A673 (cell line): Measurements from ENCODE around the gene TRPM2. TPM values are rescaled to one million over a fixed set of nuclear protein-coding genes. Genes with fewer than 3 reads are reported as not detected.

Experiments
- BruUV-seq: library from RNA; stranded (reverse); fragments of 400-500 nt; replicated peaks from 2 replicates; lab custom pipeline; 2021; lab: Mats Ljungman, UMichigan
- CTCF ChIA-PET: fragments of 300-600 bp; sonication (Branson Sonifier 250); formaldehyde crosslinking; loops from one replicate; lab custom pipeline; 2022; ENCODE audit warnings: antibody characterized with exemption; lab: Charles Lee
- POLR2A ChIA-PET: fragments of 300-600 bp; sonication (Branson Sonifier 250); formaldehyde crosslinking; loops from one replicate; lab custom pipeline; 2022; ENCODE audit warnings: antibody characterized with exemption; ENCODE audit not compliant: low non-redundant PET; lab: Charles Lee
- DNase-seq: peaks from one replicate; pipeline ENCODE4 v3.0.0-alpha.2; 2015; ENCODE audit warnings: low spot score
- H3K27ac ChIP-seq: fragments of 200-600 bp; sonication (generic); 2 replicates; pipeline ENCODE4 v1.5.1; 2016; ENCODE audit warnings: mixed run types, low read depth, mild to moderate bottlenecking, mixed read lengths, antibody characterized with exemption, low read length; ENCODE audit not compliant: poor library complexity, severe bottlenecking
- H3K27me3 ChIP-seq: fragments of 200-600 bp; sonication (generic); replicated peaks from 2 replicates; pipeline ENCODE4 v1.6.1; 2017; ENCODE audit warnings: mixed run types, low read depth, mild to moderate bottlenecking, mixed read lengths, antibody characterized with exemption, low read length; ENCODE audit not compliant: insufficient read depth, poor library complexity
- H3K36me3 ChIP-seq: fragments of 200-600 bp; sonication (generic); 2 replicates; pipeline ENCODE4 v1.6.1; 2016; ENCODE audit warnings: mixed run types, mild to moderate bottlenecking, mixed read lengths, antibody characterized with exemption, low read length; ENCODE audit not compliant: insufficient read depth, poor library complexity, severe bottlenecking
- H3K4me1 ChIP-seq: fragments of 200-600 bp; sonication (generic); 2 replicates; pipeline ENCODE4 v1.6.1; 2017; ENCODE audit warnings: mixed run types, mild to moderate bottlenecking, mixed read lengths, antibody characterized with exemption, low read length; ENCODE audit not compliant: insufficient read depth, poor library complexity, severe bottlenecking
- H3K4me3 ChIP-seq: fragments of 200-600 bp; sonication (generic); 2 replicates; pipeline ENCODE4 v1.5.1; 2016; ENCODE audit warnings: low read depth, mixed run types, mild to moderate bottlenecking, mixed read lengths, low read length; ENCODE audit not compliant: poor library complexity, severe bottlenecking
- H3K9me3 ChIP-seq: fragments of 200-600 bp; sonication (generic); 2 replicates; pipeline ENCODE4 v1.6.1; 2016; ENCODE audit warnings: mixed run types, low read depth, mild to moderate bottlenecking, mixed read lengths, antibody characterized with exemption, low read length; ENCODE audit not compliant: poor library complexity, severe bottlenecking
- EZH2 ChIP-seq: fragments of 200-600 bp; sonication (generic); IDR thresholded peaks from 2 replicates; pipeline ENCODE4 v1.6.1; 2017; ENCODE audit warnings: borderline replicate concordance, low read depth, mild to moderate bottlenecking, mixed read lengths, antibody characterized with exemption, low read length; ENCODE audit not compliant: poor library complexity, severe bottlenecking
- intact Hi-C: fragments of 100-400 bp; cut with micrococcal nuclease; formaldehyde crosslinking; loops from one replicate; pipeline ENCODE4 v1.10.0; 2022; ENCODE audit not compliant: unreplicated experiment
- total RNA-seq: library from RNA; stranded (reverse); gene quantifications from 2 replicates; pipeline ENCODE4 v1.2.3, GENCODE V29; 2021
- TF ChIP-seq, protein P1 (sequence below): fragments of 300-800, 200-600 bp; sonication (generic); conservative IDR thresholded peaks from 2 replicates; pipeline ENCODE4 v1.5.1; 2017; ENCODE audit warnings: low read depth, mild to moderate bottlenecking, antibody characterized with exemption, low read length, moderate library complexity, mixed read lengths

Gene TRPM2
- total RNA-seq, 1 experiment from 2014 or later, result 0.21 TPM

DNA sequence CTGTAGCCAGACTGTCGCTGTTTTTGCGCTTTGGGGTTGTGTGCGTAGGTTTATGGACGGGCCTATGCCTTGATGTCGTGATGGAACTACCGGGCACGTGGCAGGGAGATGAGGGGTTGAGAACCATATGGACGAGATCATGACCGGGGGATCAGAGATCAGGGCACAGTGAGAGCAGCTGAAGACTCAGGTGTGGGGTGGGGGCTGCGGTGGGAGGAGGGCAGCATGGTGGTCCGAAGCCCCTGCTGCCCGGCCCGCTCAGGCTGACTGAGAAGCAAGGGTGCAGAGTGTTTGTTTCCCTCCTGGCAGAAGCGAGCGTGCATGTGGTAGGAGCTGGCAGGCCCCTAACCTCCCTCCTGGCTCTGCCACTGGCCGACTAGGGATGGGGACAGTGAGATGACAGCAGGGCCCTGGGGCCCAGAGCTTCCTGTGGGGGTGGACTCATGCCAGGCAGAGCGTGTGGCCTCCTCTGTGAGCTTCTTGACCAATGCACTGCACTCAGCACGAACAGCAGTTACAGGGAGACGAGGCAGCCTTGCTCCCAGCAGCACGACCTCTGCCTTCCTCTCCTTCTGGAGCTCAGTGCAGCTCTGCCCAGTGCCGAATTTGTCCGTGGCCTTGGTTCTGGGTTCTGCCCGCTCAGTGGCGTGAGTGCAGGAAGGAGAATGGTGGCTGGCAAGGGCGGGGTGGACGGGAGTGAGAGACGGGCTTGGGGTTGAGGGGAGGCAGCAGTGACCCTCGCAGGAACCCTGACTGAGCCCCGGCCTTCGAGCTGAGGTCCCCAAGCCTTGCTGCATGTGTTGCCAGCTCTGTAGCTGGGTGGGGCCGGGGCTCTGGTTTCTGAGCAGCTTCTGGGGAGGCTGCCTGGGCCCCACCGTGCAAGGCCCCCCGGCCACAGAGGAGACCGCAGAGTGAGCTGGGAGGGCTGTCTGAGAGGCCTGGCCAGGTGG lies 79.7 kb downstream of the TRPM2 start:
- no peak for TF ChIP-seq EZH2
- TF ChIP-seq, protein P1, sequence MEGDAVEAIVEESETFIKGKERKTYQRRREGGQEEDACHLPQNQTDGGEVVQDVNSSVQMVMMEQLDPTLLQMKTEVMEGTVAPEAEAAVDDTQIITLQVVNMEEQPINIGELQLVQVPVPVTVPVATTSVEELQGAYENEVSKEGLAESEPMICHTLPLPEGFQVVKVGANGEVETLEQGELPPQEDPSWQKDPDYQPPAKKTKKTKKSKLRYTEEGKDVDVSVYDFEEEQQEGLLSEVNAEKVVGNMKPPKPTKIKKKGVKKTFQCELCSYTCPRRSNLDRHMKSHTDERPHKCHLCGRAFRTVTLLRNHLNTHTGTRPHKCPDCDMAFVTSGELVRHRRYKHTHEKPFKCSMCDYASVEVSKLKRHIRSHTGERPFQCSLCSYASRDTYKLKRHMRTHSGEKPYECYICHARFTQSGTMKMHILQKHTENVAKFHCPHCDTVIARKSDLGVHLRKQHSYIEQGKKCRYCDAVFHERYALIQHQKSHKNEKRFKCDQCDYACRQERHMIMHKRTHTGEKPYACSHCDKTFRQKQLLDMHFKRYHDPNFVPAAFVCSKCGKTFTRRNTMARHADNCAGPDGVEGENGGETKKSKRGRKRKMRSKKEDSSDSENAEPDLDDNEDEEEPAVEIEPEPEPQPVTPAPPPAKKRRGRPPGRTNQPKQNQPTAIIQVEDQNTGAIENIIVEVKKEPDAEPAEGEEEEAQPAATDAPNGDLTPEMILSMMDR, result no peak

DNA sequence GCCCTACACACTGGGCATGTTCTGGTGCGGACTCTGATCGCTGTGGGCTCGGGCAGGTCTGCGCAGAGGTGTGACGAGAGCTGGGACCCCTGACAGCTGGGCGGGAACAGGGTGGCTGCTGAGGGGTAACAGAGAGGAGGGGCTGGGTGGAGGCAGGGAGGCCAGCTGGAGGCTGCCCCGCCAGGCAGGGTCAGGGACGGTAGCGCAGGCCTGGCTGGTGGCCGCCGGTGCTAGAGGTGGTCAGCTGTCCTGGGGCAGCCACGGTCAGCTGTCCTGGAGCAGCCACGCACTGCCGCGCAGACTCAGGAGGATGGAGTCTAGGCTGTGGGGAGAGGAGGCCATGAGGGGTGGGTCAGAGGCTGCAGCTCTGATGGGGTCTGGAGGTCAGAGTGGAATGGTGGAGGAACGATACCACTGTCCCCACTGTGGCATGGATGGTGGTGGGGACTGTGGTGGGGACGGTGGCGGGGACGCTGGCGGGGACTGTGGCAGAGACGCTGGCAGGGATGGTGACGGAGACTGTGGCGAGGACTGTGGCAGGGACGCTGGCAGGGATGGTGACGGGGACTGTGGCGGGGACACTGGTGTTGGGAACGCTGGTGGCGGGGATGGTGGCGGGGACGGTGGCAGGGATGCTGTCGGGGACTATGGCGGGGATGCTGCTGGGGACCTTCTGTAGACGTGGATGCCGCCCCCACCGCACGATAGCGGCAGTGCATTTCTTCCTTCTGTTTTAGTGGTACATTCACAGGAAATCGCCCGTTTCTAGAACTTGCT lies 80.6 kb downstream of the TRPM2 start:
- ChIA-PET CTCF (no interaction called here), POLR2A (no interaction called here)
- no TSS peak for BruUV-seq
- H3K27me3 ChIP-seq, result no peaks in the 10 kb centered on the region
- peaks cover 6% of the 10 kb centered on the region for H3K9me3 ChIP-seq
- H3K27ac ChIP-seq, result no peak overlapping the region
- TF ChIP-seq EZH2, result no peak
- TF ChIP-seq, protein P1, result no peak
- intact Hi-C loops, result no loop called here
- H3K4me1 ChIP-seq, result no peaks in the 10 kb centered on the region
- H3K4me3 ChIP-seq, result no peak overlapping the region
- DNase-seq, result no peak
- H3K36me3 ChIP-seq, result no peaks in the 10 kb centered on the region

More for the DNA sequence above, 79.7 kb downstream of the TRPM2 start:
- Histone ChIP-seq H3K27me3 (no peaks in the 10 kb centered on the region), H3K4me1 (no peaks in the 10 kb centered on the region), H3K36me3 (no peaks in the 10 kb centered on the region), H3K9me3 (peaks cover 6% of the 10 kb centered on the region), H3K4me3 (no peak overlapping the region), H3K27ac (no peak overlapping the region)
- POLR2A ChIA-PET, result no interaction called here
- BruUV-seq, result no TSS peak
- no peak for DNase-seq
- intact Hi-C loops, result no loop called here
- CTCF ChIA-PET, result no interaction called here

DNA sequence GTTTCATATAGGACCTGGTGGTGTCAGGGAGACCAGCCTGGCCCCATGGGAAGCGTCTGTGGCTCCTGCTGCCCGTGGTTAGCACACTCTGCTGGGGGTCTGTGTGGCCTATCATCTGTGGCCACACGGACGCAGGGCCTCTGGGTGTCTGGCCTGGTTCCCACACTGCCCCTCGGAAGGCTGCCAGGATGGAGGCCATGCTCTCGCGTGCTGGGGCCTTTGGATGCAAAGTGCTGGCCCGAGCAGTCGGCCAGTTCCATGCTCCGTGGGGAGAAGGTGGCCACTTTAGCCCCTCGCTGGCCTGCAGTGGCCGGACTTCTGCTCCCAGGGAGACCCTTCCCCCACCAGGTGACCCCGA lies 81.1 kb downstream of the TRPM2 start:
- peaks cover 6% of the 10 kb centered on the region for H3K9me3 ChIP-seq
- H3K27me3 ChIP-seq, result no peaks in the 10 kb centered on the region
- no peak overlapping the region for H3K4me3 ChIP-seq
- TF ChIP-seq, protein P1, result no peak
- no peak for TF ChIP-seq EZH2
- ChIA-PET POLR2A (no interaction called here), CTCF (no interaction called here)
- no peak overlapping the region for H3K27ac ChIP-seq
- H3K36me3 ChIP-seq, result no peaks in the 10 kb centered on the region
- intact Hi-C loops, result no loop called here
- no peak for DNase-seq
- no peaks in the 10 kb centered on the region for H3K4me1 ChIP-seq
- no TSS peak for BruUV-seq
